ENCODE data around the gene SPTBN4.

Gene SPTBN4

GRCh38 chr19:40525234-40526051 lies 58.6 kb downstream of the SPTBN4 start:
- H3K27me3 ChIP-seq (ENCODE audit: control insufficient read depth in 1 of 2, insufficient read depth in 1 of 2, low read length in 2 of 2) = peaks cover 31 to 39% of the 10 kb centered on the region in 2 experiments
- H2BK12ac ChIP-seq (ENCODE audit: low read length in 2 of 2) = no peak overlapping the region
- no peak overlapping the region for H4K91ac ChIP-seq (ENCODE audit: low read length)
- no peak for DNase-seq
- no peaks in the 10 kb centered on the region for H3K9me3 ChIP-seq (ENCODE audit: control insufficient read depth, low read length)
- H2AFZ ChIP-seq (ENCODE audit: low read depth, low read length) = no peak overlapping the region
- no peak overlapping the region for H4K8ac ChIP-seq (ENCODE audit: low read length)
- H3K4me3 ChIP-seq (ENCODE audit: insufficient read depth in 1 of 2, low read depth in 1 of 2, low read length in 2 of 2) = no peak overlapping the region
- H2AK5ac ChIP-seq (ENCODE audit: low read length, severe bottlenecking) = no peak overlapping the region
- no peak overlapping the region for H2BK15ac ChIP-seq (ENCODE audit: low read depth, poor library complexity, severe bottlenecking)
- no peaks in the 10 kb centered on the region for H3K79me1 ChIP-seq (replicated peaks; ENCODE audit: low read length, poor library complexity, severe bottlenecking)
- H3K4me1 ChIP-seq (ENCODE audit: control insufficient read depth, insufficient read depth, low read depth, low read length) = peaks cover 17% of the 10 kb centered on the region
- H3K14ac ChIP-seq (ENCODE audit: low read length in 2 of 2) = no peak overlapping the region
- H2BK5ac ChIP-seq (ENCODE audit: low read depth, low read length, poor library complexity, severe bottlenecking) = no peak overlapping the region
- H3K4me2 ChIP-seq (ENCODE audit: low read length, poor library complexity, severe bottlenecking) = no peak overlapping the region
- WGBS = 62% methylated on average over 9 of the region's 12 CpGs
- H2BK120ac ChIP-seq (ENCODE audit: low read depth, low read length) = no peak overlapping the region
- H3K36me3 ChIP-seq (ENCODE audit: control insufficient read depth in 1 of 2, insufficient read depth in 2 of 2, low read depth in 1 of 2, low read length in 2 of 2) = no peaks in the 10 kb centered on the region
- no peak overlapping the region for H3K18ac ChIP-seq (ENCODE audit: low read depth in 1 of 2, low read length in 2 of 2)
- H3K27ac ChIP-seq (ENCODE audit: low read length, poor library complexity, severe bottlenecking) = no peak overlapping the region
- H3K9ac ChIP-seq (ENCODE audit: low read length) = no peak overlapping the region
- no peak overlapping the region for H3K23ac ChIP-seq (ENCODE audit: low read length in 2 of 2)
- H3K4ac ChIP-seq (ENCODE audit: low read depth in 1 of 2, low read length in 2 of 2) = no peak overlapping the region

GRCh38 chr19:40528078-40528477 lies 61.3 kb downstream of the SPTBN4 start:
- WGBS = 81% methylated on average over 6 of the region's 6 CpGs

GRCh38 chr19:40528533-40529092 lies 61.8 kb downstream of the SPTBN4 start:
- H3K36me3 ChIP-seq (ENCODE audit: control insufficient read depth in 1 of 2, insufficient read depth in 2 of 2, low read depth in 1 of 2, low read length in 2 of 2) = no peaks in the 10 kb centered on the region
- H2BK5ac ChIP-seq (ENCODE audit: low read depth, low read length, poor library complexity, severe bottlenecking) = no peak overlapping the region
- H2AFZ ChIP-seq (ENCODE audit: low read depth, low read length) = peak overlapping the region; percentile 18
- no peaks in the 10 kb centered on the region for H3K79me1 ChIP-seq (replicated peaks; ENCODE audit: low read length, poor library complexity, severe bottlenecking)
- H3K14ac ChIP-seq (ENCODE audit: low read length in 2 of 2) = peak overlapping the region in 1 of 2 experiments; percentile 20
- DNase-seq = no peak
- no peak overlapping the region for H2BK15ac ChIP-seq (ENCODE audit: low read depth, poor library complexity, severe bottlenecking)
- H3K23ac ChIP-seq (ENCODE audit: low read length in 2 of 2) = no peak overlapping the region
- H4K91ac ChIP-seq (ENCODE audit: low read length) = no peak overlapping the region
- WGBS = 75% methylated on average over 14 of the region's 14 CpGs
- no peak overlapping the region for H3K4me3 ChIP-seq (ENCODE audit: insufficient read depth in 1 of 2, low read depth in 1 of 2, low read length in 2 of 2)
- no peak overlapping the region for H3K4me2 ChIP-seq (ENCODE audit: low read length, poor library complexity, severe bottlenecking)
- peaks cover 15% of the 10 kb centered on the region for H3K4me1 ChIP-seq (ENCODE audit: control insufficient read depth, insufficient read depth, low read depth, low read length)
- H4K8ac ChIP-seq (ENCODE audit: low read length) = peak overlapping the region; percentile 48
- peak overlapping the region in 1 of 2 experiments; percentile 9 for H3K4ac ChIP-seq (ENCODE audit: low read depth in 1 of 2, low read length in 2 of 2)
- no peak overlapping the region for H3K27ac ChIP-seq (ENCODE audit: low read length, poor library complexity, severe bottlenecking)
- no peak overlapping the region for H2BK120ac ChIP-seq (ENCODE audit: low read depth, low read length)
- peak overlapping the region in 1 of 2 experiments; percentile 45 for H2BK12ac ChIP-seq (ENCODE audit: low read length in 2 of 2)
- no peak overlapping the region for H3K9ac ChIP-seq (ENCODE audit: low read length)
- no peak overlapping the region for H3K18ac ChIP-seq (ENCODE audit: low read depth in 1 of 2, low read length in 2 of 2)
- peak overlapping the region; percentile 41 for H2AK5ac ChIP-seq (ENCODE audit: low read length, severe bottlenecking)
- peaks cover 53 to 56% of the 10 kb centered on the region in 2 experiments for H3K27me3 ChIP-seq (ENCODE audit: control insufficient read depth in 1 of 2, insufficient read depth in 1 of 2, low read length in 2 of 2)
- H3K9me3 ChIP-seq (ENCODE audit: control insufficient read depth, low read length) = no peaks in the 10 kb centered on the region

More at GRCh38 chr19:40528078-40528477, 61.3 kb downstream of the SPTBN4 start:
- no peak overlapping the region for H4K91ac ChIP-seq (ENCODE audit: low read length)
- no peak overlapping the region for H3K23ac ChIP-seq (ENCODE audit: low read length in 2 of 2)
- H2BK5ac ChIP-seq (ENCODE audit: low read depth, low read length, poor library complexity, severe bottlenecking) = no peak overlapping the region
- no peak overlapping the region for H2AFZ ChIP-seq (ENCODE audit: low read depth, low read length)
- no peak overlapping the region for H3K27ac ChIP-seq (ENCODE audit: low read length, poor library complexity, severe bottlenecking)
- no peak overlapping the region for H2BK120ac ChIP-seq (ENCODE audit: low read depth, low read length)
- no peak overlapping the region for H3K4me3 ChIP-seq (ENCODE audit: insufficient read depth in 1 of 2, low read depth in 1 of 2, low read length in 2 of 2)
- DNase-seq = no peak
- H3K14ac ChIP-seq (ENCODE audit: low read length in 2 of 2) = peak overlapping the region in 1 of 2 experiments; percentile 20
- no peak overlapping the region for H2BK15ac ChIP-seq (ENCODE audit: low read depth, poor library complexity, severe bottlenecking)
- no peak overlapping the region for H3K4me2 ChIP-seq (ENCODE audit: low read length, poor library complexity, severe bottlenecking)
- peaks cover 47 to 51% of the 10 kb centered on the region in 2 experiments for H3K27me3 ChIP-seq (ENCODE audit: control insufficient read depth in 1 of 2, insufficient read depth in 1 of 2, low read length in 2 of 2)
- H2AK5ac ChIP-seq (ENCODE audit: low read length, severe bottlenecking) = no peak overlapping the region
- no peak overlapping the region for H4K8ac ChIP-seq (ENCODE audit: low read length)
- peak overlapping the region in 1 of 2 experiments; percentile 28 for H3K4ac ChIP-seq (ENCODE audit: low read depth in 1 of 2, low read length in 2 of 2)
- H2BK12ac ChIP-seq (ENCODE audit: low read length in 2 of 2) = peak overlapping the region in 1 of 2 experiments; percentile 19
- H3K9me3 ChIP-seq (ENCODE audit: control insufficient read depth, low read length) = no peaks in the 10 kb centered on the region
- H3K18ac ChIP-seq (ENCODE audit: low read depth in 1 of 2, low read length in 2 of 2) = no peak overlapping the region
- H3K36me3 ChIP-seq (ENCODE audit: control insufficient read depth in 1 of 2, insufficient read depth in 2 of 2, low read depth in 1 of 2, low read length in 2 of 2) = no peaks in the 10 kb centered on the region
- H3K9ac ChIP-seq (ENCODE audit: low read length) = no peak overlapping the region
- peaks cover 19% of the 10 kb centered on the region for H3K4me1 ChIP-seq (ENCODE audit: control insufficient read depth, insufficient read depth, low read depth, low read length)
- no peaks in the 10 kb centered on the region for H3K79me1 ChIP-seq (replicated peaks; ENCODE audit: low read length, poor library complexity, severe bottlenecking)
